Nephron progenitor cell (in vitro differentiated cells): ENCODE results near the gene CCDC69.

ENCODE experiments used
- DNase-seq: peaks from one replicate; pipeline ENCODE4 v3.0.0; 2021
- H3K27ac Mint-ChIP-seq: 2 replicates; pipeline ENCODE4 v1.8.0; 2021; ENCODE audit warnings: mild to moderate bottlenecking, moderate library complexity, mixed read lengths
- H3K27me3 Mint-ChIP-seq: 2 replicates; pipeline ENCODE4 v1.8.0; 2021; ENCODE audit warnings: mild to moderate bottlenecking, low read depth, mixed read lengths; ENCODE audit not compliant: poor library complexity
- H3K36me3 Mint-ChIP-seq: 2 replicates; pipeline ENCODE4 v1.8.0; 2021; ENCODE audit warnings: low read depth, mixed read lengths
- H3K4me1 Mint-ChIP-seq: 2 replicates; pipeline ENCODE4 v1.8.0; 2021; ENCODE audit warnings: mixed read lengths
- H3K4me3 Mint-ChIP-seq: 2 replicates; pipeline ENCODE4 v1.8.0; 2021; ENCODE audit warnings: mild to moderate bottlenecking, moderate library complexity, mixed read lengths
- H3K9me3 Mint-ChIP-seq: 2 replicates; pipeline ENCODE4 v1.8.0; 2021; ENCODE audit warnings: mild to moderate bottlenecking, moderate library complexity, mixed read lengths
- TF ChIP-seq, protein P1 (sequence below): fragments of 200-600 bp; sonication (generic); IDR thresholded peaks from 2 replicates; pipeline ENCODE4 v1.5.0; 2021; ENCODE audit warnings: antibody characterized with exemption

CCDC69 gene

DNA sequence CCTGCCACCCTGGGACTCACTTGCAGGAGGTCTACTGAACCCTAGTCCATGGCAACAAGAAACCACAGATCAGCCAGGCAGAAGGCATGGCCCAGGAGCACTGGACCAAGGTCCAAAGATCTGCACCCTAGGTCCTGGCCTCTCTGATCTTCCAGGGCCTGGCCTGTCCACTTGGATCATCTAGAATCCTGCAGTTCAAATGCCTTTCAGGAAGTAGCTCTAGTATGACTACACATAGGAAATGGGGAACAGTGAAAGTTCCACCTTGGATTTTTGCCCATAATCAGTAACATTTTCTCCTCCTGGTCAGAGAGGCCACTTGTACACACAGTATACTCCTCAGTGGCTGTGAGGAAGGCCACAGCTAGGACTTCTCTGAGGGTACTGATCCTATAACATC lies 77.8 kb downstream of the CCDC69 start:
- Mint-ChIP-seq H3K9me3 (no peaks in the 10 kb centered on the region), H3K4me1 (peaks cover 89% of the 10 kb centered on the region), H3K27ac (no peak overlapping the region), H3K4me3 (no peak overlapping the region), H3K36me3 (peaks cover 13% of the 10 kb centered on the region), H3K27me3 (peaks cover 7% of the 10 kb centered on the region)
- TF ChIP-seq, protein P1, sequence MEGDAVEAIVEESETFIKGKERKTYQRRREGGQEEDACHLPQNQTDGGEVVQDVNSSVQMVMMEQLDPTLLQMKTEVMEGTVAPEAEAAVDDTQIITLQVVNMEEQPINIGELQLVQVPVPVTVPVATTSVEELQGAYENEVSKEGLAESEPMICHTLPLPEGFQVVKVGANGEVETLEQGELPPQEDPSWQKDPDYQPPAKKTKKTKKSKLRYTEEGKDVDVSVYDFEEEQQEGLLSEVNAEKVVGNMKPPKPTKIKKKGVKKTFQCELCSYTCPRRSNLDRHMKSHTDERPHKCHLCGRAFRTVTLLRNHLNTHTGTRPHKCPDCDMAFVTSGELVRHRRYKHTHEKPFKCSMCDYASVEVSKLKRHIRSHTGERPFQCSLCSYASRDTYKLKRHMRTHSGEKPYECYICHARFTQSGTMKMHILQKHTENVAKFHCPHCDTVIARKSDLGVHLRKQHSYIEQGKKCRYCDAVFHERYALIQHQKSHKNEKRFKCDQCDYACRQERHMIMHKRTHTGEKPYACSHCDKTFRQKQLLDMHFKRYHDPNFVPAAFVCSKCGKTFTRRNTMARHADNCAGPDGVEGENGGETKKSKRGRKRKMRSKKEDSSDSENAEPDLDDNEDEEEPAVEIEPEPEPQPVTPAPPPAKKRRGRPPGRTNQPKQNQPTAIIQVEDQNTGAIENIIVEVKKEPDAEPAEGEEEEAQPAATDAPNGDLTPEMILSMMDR = no peak
- DNase-seq = no peak

DNA sequence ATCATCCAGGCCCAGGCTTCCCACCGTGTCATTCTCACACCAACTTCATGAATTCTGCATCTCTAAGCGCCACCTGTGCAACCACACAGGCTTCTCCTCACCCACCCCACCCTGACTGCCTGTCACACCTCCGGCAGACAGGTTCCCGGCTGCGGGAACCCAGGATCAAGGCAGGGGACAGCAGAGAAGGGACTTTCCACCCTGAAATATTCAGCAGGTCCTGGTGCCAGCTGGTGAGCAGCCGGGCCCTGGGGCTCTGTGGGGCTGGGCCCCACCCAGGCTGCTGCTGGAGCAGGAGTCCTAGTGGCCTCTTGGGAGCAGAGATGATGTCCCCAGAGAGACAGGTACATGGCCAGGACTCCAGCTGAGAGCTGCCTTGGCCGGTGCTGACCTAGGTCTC lies 79.0 kb downstream of the CCDC69 start:
- peaks cover 81% of the 10 kb centered on the region for H3K4me1 Mint-ChIP-seq
- H3K36me3 Mint-ChIP-seq = peaks cover 13% of the 10 kb centered on the region

DNA sequence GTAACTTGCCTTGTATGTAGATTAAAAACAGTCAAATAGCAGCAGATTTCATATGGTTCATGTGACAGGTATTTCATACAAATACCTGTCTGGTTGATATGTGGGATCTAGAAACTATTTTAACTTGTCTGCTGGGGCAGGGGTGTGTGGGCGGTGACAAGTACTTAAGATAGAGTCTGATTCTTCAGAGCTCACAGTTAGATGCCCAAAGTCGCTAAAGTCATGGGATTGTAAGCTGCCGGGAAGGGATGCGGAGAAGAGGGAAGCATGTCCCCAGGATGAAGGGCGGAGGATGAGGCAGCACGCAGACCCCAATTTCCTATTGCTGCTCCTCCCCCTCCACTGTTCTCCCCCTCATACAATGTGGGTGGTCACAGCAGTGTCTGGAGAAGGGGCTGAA lies 79.6 kb downstream of the CCDC69 start:
- Mint-ChIP-seq H3K4me3 (no peak overlapping the region), H3K4me1 (peaks cover 74% of the 10 kb centered on the region), H3K36me3 (peaks cover 13% of the 10 kb centered on the region), H3K27me3 (peaks cover 7% of the 10 kb centered on the region), H3K27ac (no peak overlapping the region), H3K9me3 (no peaks in the 10 kb centered on the region)
- no peak for DNase-seq
- TF ChIP-seq, protein P1 = no peak

More for the DNA sequence above, 79.0 kb downstream of the CCDC69 start:
- TF ChIP-seq, protein P1 = no peak
- no peak for DNase-seq
- Mint-ChIP-seq H3K27me3 (peaks cover 7% of the 10 kb centered on the region), H3K27ac (no peak overlapping the region), H3K4me3 (no peak overlapping the region), H3K9me3 (no peaks in the 10 kb centered on the region)

DNA sequence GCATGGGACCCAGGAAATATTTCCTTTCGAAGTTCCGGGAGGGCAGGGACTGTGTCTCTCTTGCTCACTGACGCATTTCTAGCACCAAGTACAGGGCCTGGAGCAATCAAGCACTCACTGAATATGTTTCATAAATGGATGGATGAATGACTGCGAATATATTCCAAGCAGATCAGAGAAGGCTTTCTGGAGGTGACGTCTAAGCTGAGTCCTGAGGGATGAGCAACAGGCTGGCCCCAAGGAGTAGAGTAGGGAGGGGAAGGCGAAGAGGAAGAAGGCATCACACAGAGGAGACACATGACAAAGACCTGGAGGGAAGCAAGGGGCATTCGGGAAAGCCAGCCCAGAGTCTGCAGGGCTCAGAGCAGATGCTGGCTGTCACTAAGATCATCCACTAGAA lies 80.2 kb downstream of the CCDC69 start:
- Mint-ChIP-seq H3K36me3 (peaks cover 17% of the 10 kb centered on the region), H3K27me3 (peaks cover 5% of the 10 kb centered on the region), H3K9me3 (no peaks in the 10 kb centered on the region), H3K27ac (no peak overlapping the region), H3K4me3 (no peak overlapping the region), H3K4me1 (peaks cover 68% of the 10 kb centered on the region)
- TF ChIP-seq, protein P1 = no peak
- no peak for DNase-seq

DNA sequence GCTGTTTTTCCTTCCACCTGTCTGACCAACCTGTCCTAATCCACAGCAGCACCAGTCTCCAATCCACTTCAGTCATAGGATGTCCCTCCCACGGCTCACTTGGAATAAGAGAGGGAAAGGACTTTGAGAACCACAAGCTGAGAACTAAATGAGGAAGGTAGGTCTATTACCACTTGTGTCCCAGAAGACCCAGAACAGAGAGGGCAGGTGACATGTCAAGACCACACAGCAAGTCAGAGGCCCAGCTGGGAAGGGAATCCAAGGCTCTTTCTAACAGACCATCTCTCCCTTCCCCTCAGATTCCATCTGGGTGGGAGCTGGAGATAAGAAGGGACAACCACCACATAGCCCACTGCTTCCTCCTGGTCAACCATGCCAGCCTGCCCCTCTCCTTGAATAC lies 81.0 kb downstream of the CCDC69 start:
- Mint-ChIP-seq H3K27ac (no peak overlapping the region), H3K27me3 (peaks cover 3% of the 10 kb centered on the region), H3K36me3 (peaks cover 23% of the 10 kb centered on the region), H3K4me1 (peaks cover 61% of the 10 kb centered on the region), H3K4me3 (no peak overlapping the region), H3K9me3 (no peaks in the 10 kb centered on the region)
- TF ChIP-seq, protein P1 = no peak
- DNase-seq = no peak

DNA sequence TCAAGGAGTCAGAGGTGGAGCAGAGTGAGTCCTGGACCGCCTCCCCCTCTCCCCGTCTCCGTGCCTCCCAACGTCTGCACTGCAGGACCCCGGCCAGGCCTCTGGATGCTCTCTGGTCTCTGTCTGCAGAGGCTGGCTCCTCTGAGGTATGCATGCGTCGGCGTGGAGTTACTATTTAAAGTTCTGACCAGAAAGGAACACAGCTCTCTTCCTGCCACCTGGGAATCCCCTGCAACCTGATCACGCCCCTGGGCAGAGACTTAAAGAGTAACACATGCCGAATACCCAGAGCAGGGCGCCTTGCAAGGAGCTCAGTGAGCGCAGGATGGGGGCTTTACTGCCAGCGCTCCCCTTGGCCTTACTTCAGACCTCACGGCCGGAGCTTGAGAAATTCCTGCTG lies 82.4 kb downstream of the CCDC69 start:
- peak overlapping the region; percentile 2 for H3K4me3 Mint-ChIP-seq
- TF ChIP-seq, protein P1 = no peak
- peaks cover 3% of the 10 kb centered on the region for H3K27me3 Mint-ChIP-seq
- no peaks in the 10 kb centered on the region for H3K9me3 Mint-ChIP-seq
- H3K27ac Mint-ChIP-seq = peak overlapping the region; percentile 46
- peaks cover 49% of the 10 kb centered on the region for H3K4me1 Mint-ChIP-seq
- peaks cover 32% of the 10 kb centered on the region for H3K36me3 Mint-ChIP-seq
- peak; percentile 37 for DNase-seq
